GM13977 (cell line): ENCODE results near the gene FHIT.

Experiments
- DNase-seq: peaks from one replicate; pipeline ENCODE4 v3.0.0; 2012; ENCODE audit warnings: low spot score
- CTCF ChIP-seq: IDR thresholded peaks from 2 replicates; pipeline ENCODE4 v1.5.1; 2012; ENCODE audit warnings: mild to moderate bottlenecking, control low read depth; ENCODE audit not compliant: insufficient read depth; ENCODE audit errors: extremely low read depth, missing control alignments
- in situ Hi-C: fragments of 300-500 bp; cut with MboI; formaldehyde crosslinking; loops from one replicate; pipeline ENCODE4 v1.12.0; 2022; ENCODE audit warnings: low sequenced_read_pairs, low pct_unique_long_range_greater_than_20kb, mixed read lengths, inconsistent platforms; ENCODE audit not compliant: unreplicated experiment

Gene FHIT

GRCh38 chr3:60651799-60652198 lies 599.5 kb downstream of the FHIT start:
- in situ Hi-C loops = no loop called here
- no peak for DNase-seq
- TF ChIP-seq CTCF = no peak

- in situ Hi-C loops = no loop called here
- DNase-seq = no peak
- peak; percentile 7 for TF ChIP-seq CTCF
These were observed 601.1 kb downstream of the FHIT start for GRCh38 chr3:60650171-60650570.

GRCh38 chr3:60645801-60646200 lies 605.5 kb downstream of the FHIT start:
- no peak for TF ChIP-seq CTCF
- in situ Hi-C loops = no loop called here
- no peak for DNase-seq

- no peak for TF ChIP-seq CTCF
- in situ Hi-C loops = no loop called here
- DNase-seq = no peak
These were observed 607.4 kb downstream of the FHIT start for GRCh38 chr3:60643831-60644230.

GRCh38 chr3:60641354-60641753 lies 609.9 kb downstream of the FHIT start:
- TF ChIP-seq CTCF = no peak
- no peak for DNase-seq
- in situ Hi-C loops = no loop called here

GRCh38 chr3:60636846-60637245 lies 614.4 kb downstream of the FHIT start:
- TF ChIP-seq CTCF = no peak
- DNase-seq = no peak
- in situ Hi-C loops = no loop called here

GRCh38 chr3:60633644-60634043 lies 617.6 kb downstream of the FHIT start:
- DNase-seq = no peak
- TF ChIP-seq CTCF = no peak
- in situ Hi-C loops = no loop called here
